ENCODE measurements around the gene GPR55.
"Not testable (repeated sequence)": the region's sequence is repeated elsewhere in the genome, so short reads cannot be mapped to it uniquely, and the experiment has no call there.

The GPR55 gene

DNA sequence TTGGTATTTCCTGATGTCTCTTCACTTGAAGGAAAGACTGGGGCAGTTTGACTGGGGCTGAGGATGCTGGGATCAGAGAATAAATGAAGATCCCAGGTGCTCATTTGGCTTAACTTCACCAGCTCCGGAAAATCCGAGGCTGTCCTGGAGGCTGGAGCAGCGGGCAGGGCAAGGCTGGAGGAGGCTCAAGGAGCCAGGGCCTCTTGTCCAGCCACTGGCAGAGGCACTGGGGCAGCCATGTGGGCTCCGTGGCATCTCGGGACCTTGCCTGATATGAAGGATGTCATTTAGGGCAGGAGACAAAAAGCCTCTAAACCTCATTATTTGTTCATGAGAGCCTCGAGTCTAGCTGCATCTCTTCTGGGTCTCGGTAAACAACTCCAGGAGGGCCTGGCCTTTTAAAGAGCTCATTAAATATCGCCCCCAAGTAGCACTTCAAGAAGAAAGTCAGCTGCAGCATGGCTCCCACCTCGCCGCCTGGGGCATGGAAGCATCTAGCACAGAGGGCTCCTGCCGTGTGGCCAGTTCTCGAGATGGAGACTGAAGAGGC is 13.5 kb upstream of the GPR55 start:
- DNase-seq (ENCODE audit: extremely low read depth, low read depth), result no peak
- no peak for TF ChIP-seq CTCF (IDR thresholded peaks at IDR 0.05; ENCODE audit: low read depth, low read length)

DNA sequence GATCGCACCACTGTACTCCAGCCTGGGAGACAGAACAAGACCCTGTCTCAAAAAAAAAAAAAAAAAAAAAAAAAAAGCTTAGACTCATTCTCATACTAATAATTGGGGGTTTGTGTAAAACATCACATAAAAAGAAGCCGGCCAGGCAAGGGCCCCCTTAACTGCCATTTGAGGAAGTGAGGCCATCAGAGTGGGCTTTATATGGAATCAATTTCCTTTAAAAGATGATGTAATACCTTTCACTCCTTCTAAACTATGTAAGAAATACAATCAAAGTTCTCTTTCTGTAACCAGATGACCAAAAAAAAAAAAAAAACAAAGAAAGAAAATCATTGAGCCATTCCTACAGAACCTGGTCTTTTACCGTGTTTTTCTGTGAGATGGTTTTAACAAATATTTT is 13.1 kb upstream of the GPR55 start:
- no peak for TF ChIP-seq CTCF (IDR thresholded peaks at IDR 0.05; ENCODE audit: low read depth, low read length)
- no peak for DNase-seq (ENCODE audit: extremely low read depth, low read depth)

DNA sequence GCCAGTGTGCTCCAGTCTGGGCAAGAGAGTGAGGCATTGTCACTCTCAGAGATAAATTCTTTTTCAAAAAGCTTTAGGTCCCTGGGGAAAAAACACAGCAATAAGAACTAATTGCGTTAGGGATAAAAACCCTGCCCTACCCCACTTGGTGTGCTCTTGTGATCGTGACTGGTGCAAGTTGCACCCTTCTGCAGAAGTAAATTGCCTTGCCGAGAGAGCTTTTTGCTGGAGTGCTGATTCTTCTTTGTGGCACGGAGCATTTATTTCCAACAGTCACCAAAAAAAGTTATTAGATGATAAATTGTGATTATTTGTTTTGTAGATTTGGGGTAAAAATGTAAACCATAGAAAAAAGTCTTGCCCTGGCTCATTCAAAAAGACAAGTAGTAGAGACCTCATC is 12.3 kb upstream of the GPR55 start:
- no peak for TF ChIP-seq CTCF (IDR thresholded peaks at IDR 0.05; ENCODE audit: low read depth, low read length)
- no peak for DNase-seq (ENCODE audit: extremely low read depth, low read depth)

DNA sequence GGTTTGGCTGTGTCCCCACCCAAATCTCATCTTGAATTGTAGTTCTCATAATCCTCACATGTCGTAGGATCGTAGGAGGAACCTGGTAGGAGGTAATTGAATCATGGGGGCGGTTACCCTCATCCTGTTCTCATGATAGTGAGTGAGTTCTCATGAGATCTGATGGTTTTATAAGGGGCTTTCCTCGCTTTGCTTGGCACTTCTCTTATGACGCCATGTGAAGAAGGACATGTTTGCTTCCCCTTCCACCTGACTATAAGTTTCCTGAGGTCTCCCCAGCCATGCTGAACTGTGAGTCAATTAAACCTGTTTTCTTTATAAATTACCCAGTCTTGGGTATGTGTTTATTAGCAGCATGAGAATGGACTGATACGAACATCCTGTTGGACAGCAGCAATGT is 11.2 kb upstream of the GPR55 start:
- DNase-seq (ENCODE audit: extremely low read depth, low read depth), result not testable (repeated sequence)

- no peak for TF ChIP-seq CTCF (IDR thresholded peaks at IDR 0.05; ENCODE audit: low read depth, low read length)
- no peak for DNase-seq (ENCODE audit: extremely low read depth, low read depth)
Measured at GRCh38 chr2:230935130-230935430, 10.0 kb upstream of the GPR55 start.

DNA sequence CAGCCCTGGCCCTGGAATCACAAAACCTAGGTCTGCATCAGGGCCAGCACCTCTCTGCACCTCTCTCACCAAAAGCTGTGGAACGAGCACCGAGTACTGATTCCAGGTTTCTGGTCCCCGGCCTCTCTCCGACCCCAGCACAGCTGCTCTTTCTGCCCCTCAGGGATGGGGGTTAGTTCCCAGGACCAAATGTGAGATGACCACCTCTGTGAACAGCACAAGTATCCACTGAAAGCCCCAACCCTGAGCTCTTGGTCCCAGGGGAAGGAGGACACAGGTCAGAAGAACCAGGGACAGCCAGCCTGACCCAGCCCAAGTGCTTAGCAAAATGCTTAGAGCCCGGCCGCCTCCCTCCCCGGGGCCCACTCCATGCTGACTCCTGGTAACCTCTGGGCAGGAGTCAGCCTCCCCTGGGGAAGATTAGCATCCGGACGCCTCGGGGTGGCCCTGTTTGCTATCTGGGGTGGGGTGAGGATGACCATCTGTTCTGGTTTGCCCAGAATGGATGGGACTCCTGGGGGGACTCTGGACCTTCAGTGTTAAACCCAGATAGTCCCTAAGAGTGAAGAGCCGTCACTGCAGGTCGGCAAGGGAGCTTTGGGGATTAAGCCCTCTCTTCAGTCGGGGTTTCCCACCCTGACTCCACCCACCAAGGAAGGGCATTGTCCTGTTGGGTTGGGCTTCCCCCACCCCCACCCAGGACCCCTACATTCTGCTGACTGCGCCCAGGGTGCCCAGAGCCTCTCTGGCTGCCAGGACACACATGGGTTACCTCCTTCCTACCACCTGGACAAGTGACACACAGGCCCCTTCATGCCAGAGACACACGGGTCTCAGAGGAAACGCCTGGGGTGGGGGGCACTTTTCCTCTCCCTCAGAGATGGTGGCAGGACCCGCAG is 9.4 kb upstream of the GPR55 start:
- no peak for DNase-seq (ENCODE audit: extremely low read depth, low read depth)
- no peak for TF ChIP-seq CTCF (IDR thresholded peaks at IDR 0.05; ENCODE audit: low read depth, low read length)

- DNase-seq (ENCODE audit: extremely low read depth, low read depth), result no peak
- no peak for TF ChIP-seq CTCF (IDR thresholded peaks at IDR 0.05; ENCODE audit: low read depth, low read length)
Measured at GRCh38 chr2:230933521-230934180, 8.6 kb upstream of the GPR55 start.

Data from AG09319 (cell line).